ENCODE results near the gene KLHL42. TPM values are rescaled to one million over a fixed set of nuclear protein-coding genes. Genes with fewer than 3 reads are reported as not detected.

KLHL42 gene, protein sequence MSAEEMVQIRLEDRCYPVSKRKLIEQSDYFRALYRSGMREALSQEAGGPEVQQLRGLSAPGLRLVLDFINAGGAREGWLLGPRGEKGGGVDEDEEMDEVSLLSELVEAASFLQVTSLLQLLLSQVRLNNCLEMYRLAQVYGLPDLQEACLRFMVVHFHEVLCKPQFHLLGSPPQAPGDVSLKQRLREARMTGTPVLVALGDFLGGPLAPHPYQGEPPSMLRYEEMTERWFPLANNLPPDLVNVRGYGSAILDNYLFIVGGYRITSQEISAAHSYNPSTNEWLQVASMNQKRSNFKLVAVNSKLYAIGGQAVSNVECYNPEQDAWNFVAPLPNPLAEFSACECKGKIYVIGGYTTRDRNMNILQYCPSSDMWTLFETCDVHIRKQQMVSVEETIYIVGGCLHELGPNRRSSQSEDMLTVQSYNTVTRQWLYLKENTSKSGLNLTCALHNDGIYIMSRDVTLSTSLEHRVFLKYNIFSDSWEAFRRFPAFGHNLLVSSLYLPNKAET
- total RNA-seq (2021; fragmentation: NEBNext Ultra II Directional; extraction: Animal tissue kit (Norgen Biotek cat#: 25700)), result 21.6 and 22.8 TPM in 2 replicates
- polyA plus RNA-seq (2011; rRNA removed), result 13.6 and 20.6 TPM in 2 replicates
- polyA plus RNA-seq (2011; cell fraction: cytosol; rRNA removed), result 15.7 TPM
- 33.9 TPM for polyA plus RNA-seq (2011; cell fraction: nucleus; rRNA removed)
- 13.0 to 16.1 TPM (median 14.5 TPM) in 4 replicates for polyA plus RNA-seq (2012, experiment 1 of 2)
- 4.0 TPM for polyA plus RNA-seq (2012, experiment 2 of 2)
- polyA plus RNA-seq (2013, experiment 1 of 2), result 11.0 TPM
- 9.9 TPM for polyA plus RNA-seq (2013, experiment 2 of 2)
- 41.7 and 42.2 TPM in 2 replicates for polyA minus RNA-seq (2011; rRNA and poly(A)+ RNA removed)
- polyA minus RNA-seq (2011; cell fraction: cytosol; rRNA and poly(A)+ RNA removed), result 22.6 TPM
- polyA minus RNA-seq (2011; cell fraction: nucleus; rRNA and poly(A)+ RNA removed), result 51.6 TPM
- long read RNA-seq, experiment 1, full-length matches to known transcripts, result 9 of 18 reads
- long read RNA-seq, experiment 1, partial matches to known transcripts, result 7 of 18 reads
- long read RNA-seq, experiment 1, other reads (novel, unspliced or antisense), result 2 of 18 reads
- long read RNA-seq, experiment 2, partial matches to known transcripts, result 0 of 1 reads
- long read RNA-seq, experiment 2, other reads (novel, unspliced or antisense), result 1 of 1 reads

- Histone ChIP-seq H3K23me2 (ENCODE audit: low read depth, low read length) (peaks cover 11% of the 10 kb centered on the region), H4K5ac (ENCODE audit: insufficient read length, low read depth, low read length) (peak within 1 kb of the TSS; percentile 93), H4K8ac (ENCODE audit: extremely low read depth, insufficient read depth, low read length) (peak within 1 kb of the TSS; percentile 97), H2AFZ (ENCODE audit: low read length) (peak within 1 kb of the TSS; percentile 99), H2BK12ac (ENCODE audit: low read depth, low read length) (peak within 1 kb of the TSS; percentile 96), H3K4me1 (replicated peaks in 1 of 4; ENCODE audit: control insufficient read depth in 3 of 4, insufficient read depth in 4 of 4, low read length in 3 of 4) (peaks cover 0 to 16% (median 11%) of the 10 kb centered on the region in 4 experiments; a peak in 6 of 7 replicates), H3K23ac (ENCODE audit: insufficient read length) (no peak within 1 kb of the TSS), H2BK15ac (ENCODE audit: low read length) (peak within 1 kb of the TSS; percentile 95; the same call in 1 of the 2 replicates), H2BK120ac (replicated peaks; ENCODE audit: low read depth, low read length) (peak within 1 kb of the TSS; percentile 72), H3K36me3 (ENCODE audit: control insufficient read depth in 2 of 4, insufficient read depth in 4 of 4, low read length in 3 of 4) (no peaks in the 10 kb centered on the region; a peak in 2 of 8 replicates), H2BK5ac (ENCODE audit: low read depth, low read length) (peak within 1 kb of the TSS; percentile 77), H2AK5ac (ENCODE audit: low read depth, low read length) (peak within 1 kb of the TSS; percentile 84; the same call in 1 of the 2 replicates), H3K4me3 (ENCODE audit: extremely low read depth in 1 of 4, insufficient read depth in 2 of 4, low read depth in 3 of 4, low read length in 4 of 4) (peak within 1 kb of the TSS; percentile 53 to 72 (median 69)), H3K9me3 (ENCODE audit: insufficient read depth in 2 of 2, low read depth in 1 of 2, low read length in 1 of 2) (no peaks in the 10 kb centered on the region), H3K56ac (replicated peaks; ENCODE audit: insufficient read length, low read depth, low read length) (peak within 1 kb of the TSS; percentile 82), H4K20me1 (replicated peaks in 1 of 2; ENCODE audit: control insufficient read depth in 1 of 2, insufficient read depth in 2 of 2, low read length in 2 of 2) (no peaks in the 10 kb centered on the region), H3K27ac (ENCODE audit: low read depth, low read length) (peak within 1 kb of the TSS; percentile 71), H3K4me2 (ENCODE audit: insufficient read depth in 1 of 2, low read depth in 2 of 2, low read length in 2 of 2) (peak within 1 kb of the TSS; percentile 76 to 97), H2BK20ac (ENCODE audit: low read length) (no peak within 1 kb of the TSS; the same call in 1 of the 2 replicates), H3K14ac (ENCODE audit: insufficient read length) (peak within 1 kb of the TSS; percentile 20), H3K79me1 (ENCODE audit: low read depth, low read length) (no peaks in the 10 kb centered on the region), H3K18ac (ENCODE audit: extremely low read depth, low read length) (peak within 1 kb of the TSS; percentile 99), H3K27me3 (replicated peaks in 1 of 4; ENCODE audit: control insufficient read depth in 3 of 4, extremely low read depth in 1 of 4, insufficient read depth in 3 of 4, low read length in 3 of 4) (no peaks in the 10 kb centered on the region), H3K79me2 (ENCODE audit: control insufficient read depth in 1 of 2, insufficient read depth in 2 of 2, low read length in 2 of 2) (peaks cover 0 to 41% of the 10 kb centered on the region in 2 experiments; a peak in 2 of 4 replicates), H3K9ac (replicated peaks in 1 of 4; ENCODE audit: extremely low read depth in 1 of 4, low read depth in 3 of 4, low read length in 3 of 4) (peak within 1 kb of the TSS; percentile 77 to 94 (median 90)), H3K4ac (replicated peaks; ENCODE audit: insufficient read length, low read depth, low read length) (peak within 1 kb of the TSS; percentile 97), H4K91ac (replicated peaks; ENCODE audit: insufficient read length, low read length) (peak within 1 kb of the TSS; percentile 97)
- ChIA-PET POLR2A (ENCODE audit: partially characterized antibody) (interaction anchor here (0.5 to 3.0 kb wide), 26 partner anchors 8 to 406 kb away, joined by 3 to 18 read pairs (median 3); no protein-coding TSS in a partner anchor), CTCF (ENCODE audit: partially characterized antibody) (interaction anchor here (0.6 to 1.8 kb wide), 2 partner anchors 26 to 440 kb away, joined by 3 to 5 read pairs; no protein-coding TSS in a partner anchor)
- FAIRE-seq, result no peak
- peak in 1 of 2 experiments; percentile 79 for DNase-seq (ENCODE audit: low read depth in 1 of 2, low spot score in 2 of 2)
- WGBS, 2 experiments (ENCODE audit: extremely low coverage in 1 of 2, insufficient coverage in 1 of 2, insufficient read length in 1 of 2, insufficient replicate concordance in 2 of 2, low coverage in 1 of 2, low lambda C conversion rate in 2 of 2, missing lambda C conversion rate in 1 of 2), result 3% methylated on average over 40 of the region's 92 CpGs; no CpG with 5 or more reads in 1 of the 2 experiments
- TF ChIP-seq GTF2F1 (IDR thresholded peaks at IDR 0.05; ENCODE audit: borderline replicate concordance, low read depth, low read length), result no peak
- TF ChIP-seq, protein P1, sequence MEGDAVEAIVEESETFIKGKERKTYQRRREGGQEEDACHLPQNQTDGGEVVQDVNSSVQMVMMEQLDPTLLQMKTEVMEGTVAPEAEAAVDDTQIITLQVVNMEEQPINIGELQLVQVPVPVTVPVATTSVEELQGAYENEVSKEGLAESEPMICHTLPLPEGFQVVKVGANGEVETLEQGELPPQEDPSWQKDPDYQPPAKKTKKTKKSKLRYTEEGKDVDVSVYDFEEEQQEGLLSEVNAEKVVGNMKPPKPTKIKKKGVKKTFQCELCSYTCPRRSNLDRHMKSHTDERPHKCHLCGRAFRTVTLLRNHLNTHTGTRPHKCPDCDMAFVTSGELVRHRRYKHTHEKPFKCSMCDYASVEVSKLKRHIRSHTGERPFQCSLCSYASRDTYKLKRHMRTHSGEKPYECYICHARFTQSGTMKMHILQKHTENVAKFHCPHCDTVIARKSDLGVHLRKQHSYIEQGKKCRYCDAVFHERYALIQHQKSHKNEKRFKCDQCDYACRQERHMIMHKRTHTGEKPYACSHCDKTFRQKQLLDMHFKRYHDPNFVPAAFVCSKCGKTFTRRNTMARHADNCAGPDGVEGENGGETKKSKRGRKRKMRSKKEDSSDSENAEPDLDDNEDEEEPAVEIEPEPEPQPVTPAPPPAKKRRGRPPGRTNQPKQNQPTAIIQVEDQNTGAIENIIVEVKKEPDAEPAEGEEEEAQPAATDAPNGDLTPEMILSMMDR (IDR thresholded peaks at IDR 0.05; ENCODE audit: control extremely low read depth in 1 of 3, insufficient read depth in 1 of 3, low read depth in 1 of 3, low read length in 3 of 3), result no peak
- TF ChIP-seq NANOG (IDR thresholded peaks at IDR 0.05; ENCODE audit: insufficient read depth, low read depth, low read length, poor library complexity, severe bottlenecking), result no peak
These were observed at the start of gene KLHL42, which contains the start of gene MANSC4 for GRCh38 chr12:27779920-27780611. Gene KLHL42, plus strand, starts transcription at chr12:27780233. Its CDS starts 98 bp downstream, at chr12:27780331. Gene MANSC4, minus strand, starts transcription at chr12:27780236. Its CDS starts 8,960 bp downstream, at chr12:27771276.

Data from H1 (cell line).